Measurements from ENCODE around the gene FOXK1.

FOXK1 gene

GRCh38 chr7:4765776-4766490 lies 83.8 kb downstream of the FOXK1 start:
- DNase-seq (ENCODE audit: low read depth in 2 of 2), result no peak

DNA sequence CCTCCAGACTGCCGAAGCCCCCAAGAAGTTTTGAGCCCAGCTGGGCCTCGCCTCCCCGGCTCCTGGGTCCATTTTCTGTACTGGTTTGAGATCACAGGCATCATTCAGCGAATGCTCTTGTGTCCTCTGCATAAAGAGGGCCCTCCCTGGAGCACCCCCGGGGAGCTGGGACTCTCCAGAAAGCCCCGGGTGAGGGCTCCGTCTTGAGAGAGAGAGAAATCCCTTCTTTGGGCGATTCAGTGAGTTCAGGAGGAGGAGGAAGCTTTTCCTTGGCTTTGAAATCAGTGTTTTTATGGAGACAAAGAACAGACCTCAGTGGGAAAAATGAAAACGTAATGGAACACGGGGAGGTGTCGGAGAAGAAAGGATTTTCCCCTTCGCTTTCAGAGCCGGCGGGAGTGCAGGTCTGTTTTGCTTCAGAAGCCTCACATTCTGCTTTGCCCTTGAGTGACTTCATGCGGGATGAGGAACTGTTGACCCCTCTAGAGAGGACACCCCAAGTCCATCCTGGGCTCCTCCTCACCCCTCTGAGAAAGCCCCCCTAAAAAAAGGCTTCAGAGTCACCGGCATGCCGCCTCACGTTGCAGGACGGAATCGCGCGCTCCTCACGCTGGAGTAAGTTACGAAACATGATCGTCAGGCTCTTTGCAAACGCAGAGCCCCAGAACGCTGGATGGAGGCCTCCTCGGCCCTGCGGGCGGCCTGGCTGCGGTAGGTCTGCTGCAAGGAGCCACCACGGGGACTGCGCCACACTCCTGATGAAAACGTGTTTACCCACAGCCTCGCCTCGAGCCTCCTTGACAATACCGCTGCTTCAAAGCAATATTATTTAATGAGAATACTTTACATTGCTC lies 84.8 kb downstream of the FOXK1 start:
- no peak for DNase-seq (ENCODE audit: low read depth in 2 of 2)

- DNase-seq (ENCODE audit: low read depth in 2 of 2), result no peak
Measured at GRCh38 chr7:4768597-4769569, 86.8 kb downstream of the FOXK1 start.

DNA sequence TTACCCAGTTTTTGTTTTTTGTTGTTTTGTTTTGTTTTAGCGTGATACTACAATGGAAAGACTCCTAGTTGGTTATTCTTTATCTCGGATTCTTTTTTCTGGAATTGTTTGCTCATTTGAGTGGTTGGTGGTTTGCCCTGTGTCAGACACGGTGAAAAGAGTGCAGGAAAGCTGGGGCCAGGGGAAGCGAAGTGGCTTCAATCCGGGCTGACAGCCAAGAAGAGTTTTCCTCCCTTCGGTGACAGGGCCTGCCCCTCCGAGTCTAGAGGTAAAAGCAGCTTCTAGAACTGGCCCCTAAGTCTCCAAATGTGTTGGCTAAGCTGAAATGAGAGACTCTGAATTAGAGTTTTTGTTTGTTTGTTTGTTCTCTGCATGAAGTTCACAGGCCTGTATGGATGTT lies 87.7 kb downstream of the FOXK1 start:
- DNase-seq (ENCODE audit: low read depth in 2 of 2), result no peak

GRCh38 chr7:4770886-4771285 lies 88.8 kb downstream of the FOXK1 start:
- no peak for DNase-seq (ENCODE audit: low read depth in 2 of 2)

DNA sequence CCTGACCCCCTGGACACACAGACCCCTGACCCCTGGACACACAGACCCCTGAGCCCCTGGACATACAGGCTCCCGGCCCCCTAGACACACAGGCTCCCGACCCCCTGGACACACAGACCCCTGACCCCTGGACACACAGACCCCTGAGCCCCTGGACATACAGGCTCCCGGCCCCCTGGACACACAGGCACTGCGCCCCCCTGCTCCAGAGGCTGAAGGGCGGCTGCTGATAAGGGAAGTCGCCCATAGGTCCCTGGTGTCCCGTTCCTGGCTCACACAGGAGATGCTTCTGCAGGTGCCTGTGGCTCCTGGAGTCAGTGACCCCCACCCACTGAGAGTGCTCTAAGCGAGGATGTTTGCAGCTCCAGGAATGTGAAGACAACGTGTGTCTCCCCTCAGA lies 89.6 kb downstream of the FOXK1 start:
- DNase-seq (ENCODE audit: low read depth in 2 of 2), result no peak

- DNase-seq (ENCODE audit: low read depth in 2 of 2), result no peak
Measured at GRCh38 chr7:4772306-4772705, 90.2 kb downstream of the FOXK1 start.

DNA sequence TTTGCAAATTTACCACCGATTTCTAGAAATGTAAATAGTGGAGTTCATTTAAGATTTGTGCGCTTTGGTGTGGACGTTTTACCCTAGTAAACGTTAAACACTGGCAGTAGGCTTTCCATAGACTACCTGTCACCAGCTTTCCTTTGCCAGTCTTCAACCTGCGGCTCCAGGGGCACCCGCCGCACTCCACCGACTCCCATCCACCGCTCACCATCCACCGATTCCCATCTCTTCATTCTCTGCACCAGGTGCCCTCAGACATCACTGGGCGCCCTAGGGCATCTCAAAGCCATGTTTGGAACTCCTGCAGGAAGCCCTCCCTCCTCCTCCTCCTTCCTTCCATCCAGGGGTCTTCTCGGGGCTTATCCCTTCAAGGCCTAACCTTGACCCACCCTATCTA lies 91.9 kb downstream of the FOXK1 start:
- no peak for DNase-seq (ENCODE audit: low read depth in 2 of 2)

GRCh38 chr7:4774658-4775249 lies 92.7 kb downstream of the FOXK1 start:
- peak; percentile 40 to 41 for DNase-seq (ENCODE audit: low read depth in 2 of 2)

DNA sequence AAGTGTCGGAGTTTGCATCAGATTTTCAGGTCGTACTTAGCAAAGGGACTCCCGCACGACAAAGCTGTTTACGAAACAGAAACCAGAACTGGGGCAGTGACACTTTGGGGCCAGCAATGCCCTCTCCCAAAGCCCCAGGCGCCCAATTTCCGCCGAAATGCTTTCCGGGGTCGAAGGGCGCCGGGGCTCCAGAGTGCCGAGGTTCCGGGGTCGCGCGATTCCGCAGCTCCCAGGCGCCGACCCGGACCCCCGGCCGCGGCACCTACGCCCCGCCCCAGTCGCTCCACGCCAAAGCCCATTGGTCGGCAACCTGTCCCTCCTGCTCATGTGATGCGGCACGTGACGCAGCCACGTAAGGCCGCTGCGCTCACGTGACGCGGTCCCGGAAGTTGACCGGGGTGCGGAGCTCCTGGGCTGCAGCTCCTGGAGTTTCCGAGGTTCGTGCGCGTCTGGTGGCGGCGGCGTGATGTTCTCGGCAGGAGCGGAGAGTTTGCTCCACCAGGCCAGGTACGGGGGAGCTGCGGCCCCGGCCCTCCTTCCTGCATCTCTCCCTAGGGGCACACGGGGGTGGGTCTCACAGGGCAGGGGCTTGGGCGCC lies 93.3 kb downstream of the FOXK1 start, which contains the start of gene AP5Z1:
AP5Z1 (plus strand) TSS at position 374 of the 598 bp plus-strand sequence; CDS start at position 467, 93 bp downstream.
- DNase-seq (ENCODE audit: low read depth in 2 of 2), result peak; percentile 83 to 85

DNA sequence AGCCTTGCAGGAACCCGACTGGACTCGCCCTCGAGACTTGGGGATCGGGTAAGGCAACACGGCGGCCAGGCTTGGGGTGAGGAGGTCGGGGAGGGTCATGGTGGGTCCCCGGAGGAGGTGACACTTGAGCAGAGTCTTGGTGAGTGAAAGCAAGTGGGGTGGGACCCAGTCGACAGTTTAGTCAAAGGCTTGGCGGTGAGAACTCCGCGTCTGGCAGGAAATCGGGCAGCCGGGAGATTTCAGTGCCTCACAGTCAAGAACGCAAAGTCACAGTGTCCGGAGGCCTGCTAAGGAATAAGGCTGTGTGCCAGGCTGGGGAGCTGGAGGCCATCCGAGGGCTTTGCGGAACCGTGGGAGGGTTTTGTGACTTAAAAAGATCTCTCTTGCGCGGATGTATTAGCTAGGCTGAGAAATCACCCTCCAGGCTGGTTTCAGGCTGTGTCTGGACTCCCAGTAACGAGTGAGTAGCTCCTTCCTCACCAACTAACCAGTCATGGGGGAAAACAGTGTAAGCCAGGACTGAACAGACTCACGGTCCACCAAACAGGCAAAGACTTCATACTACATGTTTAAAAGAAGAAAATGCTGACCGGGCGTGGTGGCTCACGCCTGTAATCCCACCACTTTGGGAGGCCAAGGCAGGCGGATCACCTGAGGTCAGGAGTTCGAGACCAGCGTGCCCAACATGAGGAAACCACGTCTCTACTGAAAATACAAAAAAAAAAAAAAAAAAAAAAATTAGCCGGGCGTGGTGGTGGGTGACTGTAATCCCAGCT lies 93.9 kb downstream of the FOXK1 start:
- DNase-seq (ENCODE audit: low read depth in 2 of 2), result no peak

DNA sequence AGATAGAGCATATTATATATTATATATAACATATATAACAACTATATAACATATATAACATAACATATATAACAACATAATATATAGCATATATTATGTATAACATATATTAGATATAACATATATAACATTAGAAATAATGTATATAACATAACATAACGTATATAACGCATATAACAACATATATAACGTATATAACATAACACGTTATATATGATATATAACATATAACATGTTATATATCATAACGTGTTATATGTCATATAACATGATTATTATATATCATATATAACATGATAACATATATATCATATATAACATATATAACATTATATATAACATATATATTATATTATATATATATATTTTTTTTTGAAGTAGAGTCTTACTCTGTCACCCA lies 97.0 kb downstream of the FOXK1 start:
- DNase-seq (ENCODE audit: low read depth in 2 of 2), result no peak

DNA sequence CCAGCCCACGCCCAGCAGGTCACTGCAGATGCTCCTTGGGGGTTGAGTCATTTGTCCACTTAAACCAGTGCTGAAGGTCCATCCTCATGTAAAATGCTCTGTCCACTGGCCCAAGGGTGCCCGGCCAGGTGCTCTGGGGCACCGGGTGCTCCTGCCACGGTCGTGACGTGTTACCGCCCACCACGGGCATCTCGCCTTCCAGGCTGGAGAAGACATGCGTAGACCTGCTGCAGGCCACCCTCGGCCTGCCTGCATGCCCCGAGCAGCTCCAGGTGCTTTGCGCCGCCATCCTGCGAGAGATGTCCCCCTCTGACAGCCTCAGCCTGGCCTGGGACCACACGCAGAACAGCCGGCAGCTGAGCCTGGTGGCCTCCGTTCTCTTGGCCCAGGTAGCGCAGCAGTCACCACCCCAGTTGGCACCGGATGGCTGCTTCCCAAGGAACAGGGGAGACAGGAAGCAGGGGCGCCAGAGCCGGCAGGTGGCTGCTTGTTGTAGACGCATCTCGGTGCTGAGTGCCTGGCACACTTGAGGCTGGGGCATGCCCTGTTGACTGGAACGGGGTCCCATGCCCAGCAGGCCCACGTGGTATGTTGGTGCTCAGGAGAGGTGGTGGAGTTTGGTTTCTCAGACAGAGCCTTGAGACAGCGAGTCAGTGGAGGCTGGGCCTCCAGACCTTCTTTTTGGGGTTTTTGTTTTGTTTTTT lies 99.4 kb downstream of the FOXK1 start:
- no peak for DNase-seq (ENCODE audit: low read depth in 2 of 2)

DNA sequence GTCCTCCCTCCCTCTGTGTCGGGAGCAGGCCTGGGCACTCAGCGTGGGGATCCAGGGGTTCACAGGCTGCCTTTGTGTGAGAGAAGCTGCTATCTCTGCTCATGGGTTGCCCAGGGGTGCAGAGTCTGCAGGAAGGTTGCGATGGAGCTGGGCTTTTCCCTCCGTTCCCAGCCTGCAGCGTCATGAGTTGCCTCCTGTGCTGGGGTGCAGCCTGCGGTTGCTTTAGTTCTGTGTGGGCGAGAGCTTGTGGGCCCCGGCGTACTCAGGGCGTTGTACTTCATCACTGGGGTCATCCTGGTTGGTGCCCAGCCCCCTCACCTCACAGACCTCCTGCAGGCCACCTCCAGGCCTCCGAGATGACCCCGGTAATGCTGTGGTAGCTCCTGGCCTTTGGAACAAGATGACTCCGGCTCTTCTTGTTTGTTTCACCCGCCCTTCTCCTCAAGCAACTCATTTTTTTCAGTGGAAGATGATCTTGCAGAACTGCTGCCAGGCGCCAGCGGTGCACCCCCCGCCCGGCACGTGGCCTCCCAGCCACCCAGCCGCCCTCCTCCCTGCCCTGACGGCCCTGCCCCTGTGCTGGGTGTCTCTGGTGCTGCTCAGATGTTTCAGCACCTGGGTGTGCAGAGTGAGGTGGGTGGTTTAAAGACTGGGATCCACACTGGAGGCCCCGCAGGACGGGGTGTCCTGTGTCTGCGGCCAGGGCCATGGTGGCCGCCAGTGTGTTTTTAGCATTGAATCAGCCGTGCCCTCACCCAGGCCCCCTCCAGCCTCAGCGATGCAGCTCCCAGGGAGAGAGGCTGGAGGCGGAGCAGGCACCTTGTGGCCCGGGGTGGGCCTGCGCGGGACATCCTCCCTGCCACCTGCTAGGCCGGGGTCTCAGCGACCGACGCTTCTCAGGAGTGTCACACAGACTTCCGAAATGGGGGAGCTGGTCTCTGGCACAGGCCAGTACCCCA lies 100.5 kb downstream of the FOXK1 start:
- DNase-seq (ENCODE audit: low read depth in 2 of 2), result no peak

- DNase-seq (ENCODE audit: low read depth in 2 of 2), result no peak
Measured at GRCh38 chr7:4783292-4783652, 101.2 kb downstream of the FOXK1 start.

DNA sequence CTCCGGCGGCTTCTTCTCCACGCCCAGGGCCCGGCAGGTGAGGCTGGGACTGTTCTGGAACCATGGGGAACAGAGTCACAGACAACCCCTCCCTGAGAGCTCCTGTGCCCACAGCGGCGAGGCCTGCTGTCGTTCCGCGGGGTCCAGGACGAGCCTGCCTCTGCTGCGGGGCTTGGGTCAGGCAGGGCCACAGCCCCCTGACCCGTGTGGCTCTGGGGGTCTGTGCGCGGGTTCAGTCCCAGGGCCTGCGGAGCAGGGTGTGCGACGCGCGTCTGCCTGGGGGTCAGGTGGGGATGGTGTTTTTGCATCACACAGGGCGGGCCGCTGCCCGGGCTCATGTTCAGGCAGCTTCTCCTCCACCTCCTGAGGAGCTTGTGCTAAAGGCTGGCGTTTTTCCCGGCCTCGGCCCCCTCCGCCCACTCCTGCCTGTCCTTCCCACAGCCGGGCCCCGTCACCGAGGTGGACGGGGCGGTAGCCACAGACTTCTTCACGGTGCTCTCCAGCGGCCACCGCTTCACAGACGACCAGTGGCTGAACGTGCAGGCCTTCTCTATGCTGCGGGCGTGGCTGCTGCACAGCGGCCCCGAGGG lies 101.8 kb downstream of the FOXK1 start:
- DNase-seq (ENCODE audit: low read depth in 2 of 2), result no peak

- DNase-seq (ENCODE audit: low read depth in 2 of 2), result no peak
Measured at GRCh38 chr7:4784799-4785198, 102.7 kb downstream of the FOXK1 start.

DNA sequence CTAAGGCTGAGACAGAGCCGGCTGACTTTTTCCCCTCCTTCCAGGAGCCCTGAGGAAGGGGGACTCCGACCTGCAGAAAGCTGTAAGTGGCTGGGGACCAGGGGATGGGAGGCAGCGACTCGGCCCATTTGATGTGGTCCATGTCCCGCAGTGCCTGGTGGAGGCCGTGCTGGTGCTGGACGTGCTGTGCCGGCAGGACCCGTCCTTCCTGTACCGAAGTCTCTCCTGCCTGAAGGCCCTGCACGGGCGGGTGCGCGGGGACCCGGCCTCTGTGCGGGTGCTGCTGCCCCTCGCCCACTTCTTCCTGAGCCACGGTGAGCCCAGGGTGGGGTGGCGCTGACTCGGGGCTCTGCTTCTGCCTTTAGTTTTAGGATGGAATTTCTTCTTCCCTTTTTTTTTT lies 103.3 kb downstream of the FOXK1 start:
- DNase-seq (ENCODE audit: low read depth in 2 of 2), result no peak
